ENCODE data around the gene GSTM2.
"Not testable (repeated sequence)": the region's sequence is repeated elsewhere in the genome, so short reads cannot be mapped to it uniquely, and the experiment has no call there.

GSTM2 gene

GRCh38 chr1:109697066-109697465, 29.2 kb downstream of the GSTM2 start:
- H3K79me2 ChIP-seq (ENCODE audit: control insufficient read depth, low read length) = no peaks in the 10 kb centered on the region
- no peaks in the 10 kb centered on the region for H3K27me3 ChIP-seq (ENCODE audit: control insufficient read depth, low read length)
- no peak overlapping the region for H3K27ac ChIP-seq (ENCODE audit: low read depth, low read length)
- no peaks in the 10 kb centered on the region for H3K36me3 ChIP-seq (ENCODE audit: control insufficient read depth, low read length)
- TF ChIP-seq, protein P1, sequence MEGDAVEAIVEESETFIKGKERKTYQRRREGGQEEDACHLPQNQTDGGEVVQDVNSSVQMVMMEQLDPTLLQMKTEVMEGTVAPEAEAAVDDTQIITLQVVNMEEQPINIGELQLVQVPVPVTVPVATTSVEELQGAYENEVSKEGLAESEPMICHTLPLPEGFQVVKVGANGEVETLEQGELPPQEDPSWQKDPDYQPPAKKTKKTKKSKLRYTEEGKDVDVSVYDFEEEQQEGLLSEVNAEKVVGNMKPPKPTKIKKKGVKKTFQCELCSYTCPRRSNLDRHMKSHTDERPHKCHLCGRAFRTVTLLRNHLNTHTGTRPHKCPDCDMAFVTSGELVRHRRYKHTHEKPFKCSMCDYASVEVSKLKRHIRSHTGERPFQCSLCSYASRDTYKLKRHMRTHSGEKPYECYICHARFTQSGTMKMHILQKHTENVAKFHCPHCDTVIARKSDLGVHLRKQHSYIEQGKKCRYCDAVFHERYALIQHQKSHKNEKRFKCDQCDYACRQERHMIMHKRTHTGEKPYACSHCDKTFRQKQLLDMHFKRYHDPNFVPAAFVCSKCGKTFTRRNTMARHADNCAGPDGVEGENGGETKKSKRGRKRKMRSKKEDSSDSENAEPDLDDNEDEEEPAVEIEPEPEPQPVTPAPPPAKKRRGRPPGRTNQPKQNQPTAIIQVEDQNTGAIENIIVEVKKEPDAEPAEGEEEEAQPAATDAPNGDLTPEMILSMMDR (IDR thresholded peaks at IDR 0.05; ENCODE audit: low read depth, low read length, poor library complexity, severe bottlenecking) = no peak
- TF ChIP-seq EZH2phosphoT487 (IDR thresholded peaks at IDR 0.05; ENCODE audit: borderline replicate concordance, low read length) = no peak
- no peaks in the 10 kb centered on the region for H3F3A ChIP-seq (ENCODE audit: control insufficient read depth, insufficient read depth)
- no peak overlapping the region for H3K4me3 ChIP-seq (ENCODE audit: low read length)
- no peak overlapping the region for H3K4me2 ChIP-seq (ENCODE audit: low read length)
- no peaks in the 10 kb centered on the region for H3K9me3 ChIP-seq (ENCODE audit: control insufficient read depth, insufficient read depth, low read length)
- H3K9me2 ChIP-seq (replicated peaks; ENCODE audit: control insufficient read depth, low read length) = no peaks in the 10 kb centered on the region
- H4K20me1 ChIP-seq (ENCODE audit: control insufficient read depth, insufficient read depth, low read depth, low read length) = no peaks in the 10 kb centered on the region
- no peaks in the 10 kb centered on the region for H3K4me1 ChIP-seq (ENCODE audit: control insufficient read depth, low read length)

GRCh38 chr1:109697861-109698260, 30.0 kb downstream of the GSTM2 start:
- not testable (repeated sequence) for H3F3A ChIP-seq (ENCODE audit: control insufficient read depth, insufficient read depth); H3K4me2 ChIP-seq (ENCODE audit: low read length); H3K79me2 ChIP-seq (ENCODE audit: control insufficient read depth, low read length); H4K20me1 ChIP-seq (ENCODE audit: control insufficient read depth, insufficient read depth, low read depth, low read length); H3K27ac ChIP-seq (ENCODE audit: low read depth, low read length); H3K4me1 ChIP-seq (ENCODE audit: control insufficient read depth, low read length); H3K9me2 ChIP-seq (replicated peaks; ENCODE audit: control insufficient read depth, low read length); H3K4me3 ChIP-seq (ENCODE audit: low read length); H3K36me3 ChIP-seq (ENCODE audit: control insufficient read depth, low read length); H3K27me3 ChIP-seq (ENCODE audit: control insufficient read depth, low read length); H3K9me3 ChIP-seq (ENCODE audit: control insufficient read depth, insufficient read depth, low read length)

- not testable (repeated sequence) for H3K4me1 ChIP-seq (ENCODE audit: control insufficient read depth, low read length); H4K20me1 ChIP-seq (ENCODE audit: control insufficient read depth, insufficient read depth, low read depth, low read length); H3F3A ChIP-seq (ENCODE audit: control insufficient read depth, insufficient read depth); H3K9me3 ChIP-seq (ENCODE audit: control insufficient read depth, insufficient read depth, low read length); H3K79me2 ChIP-seq (ENCODE audit: control insufficient read depth, low read length); H3K9me2 ChIP-seq (replicated peaks; ENCODE audit: control insufficient read depth, low read length); H3K36me3 ChIP-seq (ENCODE audit: control insufficient read depth, low read length); H3K4me3 ChIP-seq (ENCODE audit: low read length); H3K27ac ChIP-seq (ENCODE audit: low read depth, low read length); H3K27me3 ChIP-seq (ENCODE audit: control insufficient read depth, low read length); H3K4me2 ChIP-seq (ENCODE audit: low read length)
These were observed 35.1 kb downstream of the GSTM2 start for GRCh38 chr1:109702940-109703339.

DNA sequence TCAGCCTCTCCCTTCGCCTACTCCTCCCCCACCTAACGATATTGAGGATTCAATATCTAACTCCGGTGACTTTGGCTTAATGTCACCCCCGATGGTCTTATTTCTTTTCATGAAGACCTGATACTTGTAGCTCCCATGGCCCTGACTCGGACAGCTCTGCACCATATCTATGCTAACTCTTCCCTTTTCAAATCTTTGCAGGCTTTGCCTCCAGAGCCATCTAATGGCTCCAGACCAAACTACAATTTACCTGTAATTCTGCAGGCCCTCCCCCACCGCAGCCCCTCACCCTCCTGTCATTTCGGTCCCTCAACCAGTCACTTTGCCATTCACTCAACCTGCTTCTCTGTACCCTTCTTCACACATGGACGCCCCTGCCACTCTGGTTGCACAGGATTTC, 36.3 kb downstream of the GSTM2 start:
- Histone ChIP-seq H3K4me3 (ENCODE audit: low read length) (no peak overlapping the region), H3K36me3 (ENCODE audit: control insufficient read depth, low read length) (no peaks in the 10 kb centered on the region), H3K27ac (ENCODE audit: low read depth, low read length) (no peak overlapping the region), H3F3A (ENCODE audit: control insufficient read depth, insufficient read depth) (no peaks in the 10 kb centered on the region), H3K4me2 (ENCODE audit: low read length) (no peak overlapping the region), H3K9me2 (replicated peaks; ENCODE audit: control insufficient read depth, low read length) (no peaks in the 10 kb centered on the region), H4K20me1 (ENCODE audit: control insufficient read depth, insufficient read depth, low read depth, low read length) (no peaks in the 10 kb centered on the region), H3K27me3 (ENCODE audit: control insufficient read depth, low read length) (no peaks in the 10 kb centered on the region), H3K9me3 (ENCODE audit: control insufficient read depth, insufficient read depth, low read length) (peaks cover 7% of the 10 kb centered on the region; the same call in 1 of the 2 replicates), H3K4me1 (ENCODE audit: control insufficient read depth, low read length) (no peaks in the 10 kb centered on the region), H3K79me2 (ENCODE audit: control insufficient read depth, low read length) (no peaks in the 10 kb centered on the region)
- TF ChIP-seq EZH2phosphoT487 (IDR thresholded peaks at IDR 0.05; ENCODE audit: borderline replicate concordance, low read length) = no peak
- TF ChIP-seq, protein P1 (IDR thresholded peaks at IDR 0.05; ENCODE audit: low read depth, low read length, poor library complexity, severe bottlenecking) = no peak

Data from DOHH2 (cell line).